K562 (cell line): ENCODE data around the gene MVP. TPM values are rescaled to one million over a fixed set of nuclear protein-coding genes. Genes with fewer than 3 reads are reported as not detected.

Experiments
- ATAC-seq: fragments of 200-7000 bp; cut with Tn5 transposase; 3 replicates; pipeline ENCODE4 v1.9.1; 2020; ENCODE audit warnings: moderate library complexity
- BruUV-seq: library from RNA; stranded (reverse); fragments of 400-500 nt; replicated peaks from 2 replicates; lab custom pipeline; 2021; lab: Mats Ljungman, UMichigan
- CTCF ChIA-PET: fragments of 300-600 bp; formaldehyde crosslinking; extraction: SDS; loops from one replicate; lab custom pipeline; 2021; ENCODE audit warnings: low intra/inter-chr PET ratio; lab: Yijun Ruan, JAX
- POLR2A ChIA-PET: fragments of 300-600, 350-650 bp; sonication (Branson Sonifier 250); formaldehyde crosslinking; extraction: SDS; loops from one replicate; lab custom pipeline; 2021; ENCODE audit warnings: antibody characterized with exemption, inconsistent platforms; lab: Yijun Ruan, JAX
- DNase-seq, 4 experiments: peaks; one replicate each; pipeline versions ENCODE4 v3.0.0 to v3.0.0-alpha.2; 2011 to 2018; ENCODE audit warnings: low spot score in 3 of 4, mixed read lengths in 3 of 4; ENCODE audit errors: extremely low read depth in 1 of 4
- FAIRE-seq: peaks from 2 replicates; lab custom pipeline; 2011; peaks lifted over from hg19 to GRCh38; lab: Jason Lieb, UNC
- H2AFZ ChIP-seq: 2 replicates; pipeline ENCODE4 v1.6.0; 2011; ENCODE audit warnings: low read depth, low read length, control low read depth, inconsistent platforms
- H3K27ac ChIP-seq: fragments of 200-600 bp; 3 replicates; pipeline ENCODE4 v1.8.0; 2011; ENCODE audit warnings: low read depth, mild to moderate bottlenecking, control low read depth, inconsistent platforms, low read length, moderate library complexity, mixed read lengths; ENCODE audit errors: extremely low read depth
- H3K27me3 ChIP-seq, 2 experiments: fragments of 300-600 bp in 1 of 2; 2 replicates in 1 of 2; 3 replicates in 1 of 2; pipeline versions ENCODE4 v1.6.0 to v1.8.0; 2011; ENCODE audit warnings: inconsistent platforms in 2 of 2, low read length in 2 of 2, mild to moderate bottlenecking in 1 of 2, mixed read lengths in 1 of 2, moderate library complexity in 1 of 2; ENCODE audit not compliant: control insufficient read depth in 2 of 2, insufficient read depth in 2 of 2
- H3K36me3 ChIP-seq: fragments of 300-600 bp; 3 replicates; pipeline ENCODE4 v1.8.0; 2011; ENCODE audit warnings: mild to moderate bottlenecking, low read length, inconsistent platforms; ENCODE audit not compliant: control insufficient read depth, insufficient read depth
- H3K4me1 ChIP-seq, 2 experiments: fragments of 200-600 bp in 1 of 2; replicated peaks in 1 of 2; 2 replicates in 1 of 2; 3 replicates in 1 of 2; pipeline versions ENCODE4 v1.5.1 to v1.8.0; 2011; ENCODE audit warnings: inconsistent platforms in 2 of 2, low read length in 2 of 2, mild to moderate bottlenecking in 1 of 2, mixed read lengths in 1 of 2, moderate library complexity in 1 of 2; ENCODE audit not compliant: control insufficient read depth in 2 of 2, insufficient read depth in 2 of 2
- H3K4me2 ChIP-seq: 2 replicates; pipeline ENCODE4 v1.6.1; 2011; ENCODE audit warnings: low read length, control low read depth, inconsistent platforms, mixed read lengths; ENCODE audit not compliant: insufficient read depth
- H3K4me3 ChIP-seq: fragments of 200-600 bp; sonication (generic), shearing (Covaris generic); 2 replicates; pipeline ENCODE4 v1.5.1; 2016; ENCODE audit warnings: control low read depth, inconsistent platforms
- H3K79me2 ChIP-seq: fragments of 200-600 bp; 3 replicates; pipeline ENCODE4 v1.8.0; 2011; ENCODE audit warnings: low read length, inconsistent platforms; ENCODE audit not compliant: control insufficient read depth, insufficient read depth
- H3K9ac ChIP-seq, 2 experiments: 2 replicates each; pipeline versions ENCODE4 v1.6.0 to v1.6.1; 2011; ENCODE audit warnings: low read depth in 2 of 2, low read length in 2 of 2, control low read depth in 1 of 2, inconsistent platforms in 1 of 2, mild to moderate bottlenecking in 1 of 2, mixed read lengths in 1 of 2; ENCODE audit not compliant: insufficient read depth in 1 of 2
- H3K9me1 ChIP-seq: one replicate; pipeline ENCODE4 v1.6.0; 2011; ENCODE audit warnings: inconsistent platforms, mild to moderate bottlenecking, low read length, moderate library complexity; ENCODE audit not compliant: control insufficient read depth, insufficient read depth
- H3K9me3 ChIP-seq: replicated peaks from 2 replicates; pipeline ENCODE4 v1.5.1; 2011; ENCODE audit warnings: low read depth, low read length, inconsistent platforms; ENCODE audit not compliant: control insufficient read depth, insufficient read depth
- H4K20me1 ChIP-seq: replicated peaks from 2 replicates; pipeline ENCODE4 v1.6.1; 2011; ENCODE audit warnings: low read length, inconsistent platforms, mixed read lengths; ENCODE audit not compliant: control insufficient read depth, insufficient read depth
- ARID2 ChIP-seq: fragments of 450-650 bp; IDR thresholded peaks from 2 replicates; pipeline ENCODE4 v1.6.1; 2017; ENCODE audit warnings: antibody characterized with exemption, mild to moderate bottlenecking
- ATF3 ChIP-seq, 2 experiments: fragments of 450-650 bp in 1 of 2; sonication (generic) in 1 of 2; formaldehyde crosslinking in 1 of 2; IDR thresholded peaks in 1 of 2; conservative IDR thresholded peaks in 1 of 2; 2 replicates each; pipeline versions ENCODE4 v1.6.1 to v1.8.1; 2016 to 2023; ENCODE audit warnings: mild to moderate bottlenecking in 2 of 2, moderate library complexity in 2 of 2, inconsistent platforms in 1 of 2, missing genetic modification reagents in 1 of 2
- BCL6 ChIP-seq: fragments of 250-450 bp; sonication (Bioruptor Pico); IDR thresholded peaks from 2 replicates; pipeline ENCODE4 v1.4.0; 2020
- C11orf30 ChIP-seq: fragments of 450-650 bp; IDR thresholded peaks from 2 replicates; pipeline ENCODE4 v1.6.1; 2016; ENCODE audit warnings: low read depth, mild to moderate bottlenecking
- ELF2 ChIP-seq: fragments of 250-450 bp; sonication (Bioruptor Pico); IDR thresholded peaks from 2 replicates; pipeline ENCODE4 v1.5.0; 2021; ENCODE audit warnings: mild to moderate bottlenecking
- GTF2F1 ChIP-seq: IDR thresholded peaks from 2 replicates; pipeline ENCODE4 v1.6.1; 2011; ENCODE audit warnings: low read depth, low read length, improper control_type of control experiment
- HLTF ChIP-seq: fragments of 450-650 bp; IDR thresholded peaks from 2 replicates; pipeline ENCODE4 v1.6.1; 2016
- HMG20A ChIP-seq: fragments of 450-650 bp; formaldehyde crosslinking; conservative IDR thresholded peaks from 2 replicates; pipeline ENCODE4 v1.4.0; 2020; ENCODE audit warnings: mild to moderate bottlenecking, mixed read lengths
- MCM5 ChIP-seq: fragments of 450-650 bp; IDR thresholded peaks from 2 replicates; pipeline ENCODE4 v1.6.1; 2016; ENCODE audit warnings: low read depth
- NCOA6 ChIP-seq: fragments of 450-650 bp; IDR thresholded peaks from 2 replicates; pipeline ENCODE4 v1.6.1; 2017; ENCODE audit warnings: mild to moderate bottlenecking
- NFIC ChIP-seq: fragments of 450-650 bp; IDR thresholded peaks from 2 replicates; pipeline ENCODE4 v1.6.1; 2017; ENCODE audit warnings: mild to moderate bottlenecking, inconsistent platforms
- POLR2AphosphoS5 ChIP-seq: IDR thresholded peaks from 2 replicates; pipeline ENCODE4 v1.6.1; 2011; ENCODE audit warnings: mild to moderate bottlenecking, low read depth, low read length, moderate library complexity; ENCODE audit not compliant: control insufficient read depth, insufficient read depth
- POLR2B ChIP-seq: fragments of 450-650 bp; IDR thresholded peaks from 2 replicates; pipeline ENCODE4 v1.6.1; 2018; ENCODE audit warnings: low read depth; ENCODE audit not compliant: partially characterized antibody
- POLR3G ChIP-seq: IDR thresholded peaks from 2 replicates; pipeline ENCODE4 v1.6.1; 2011; ENCODE audit not compliant: insufficient read length, insufficient replicate concordance; ENCODE audit errors: extremely low read depth
- RBM25 ChIP-seq: fragments of 200-400 bp; formaldehyde crosslinking; IDR thresholded peaks from 2 replicates; pipeline ENCODE4 v1.6.1; 2018; ENCODE audit warnings: low read length, low read depth, moderate library complexity; ENCODE audit not compliant: severe bottlenecking
- TEAD4 ChIP-seq, 2 experiments: sonication (generic) in 1 of 2; formaldehyde crosslinking in 1 of 2; IDR thresholded peaks; 2 replicates each; pipeline versions ENCODE4 v1.6.1 to v1.8.0; 2012 to 2022; ENCODE audit warnings: borderline replicate concordance in 1 of 2, inconsistent platforms in 1 of 2, low read length in 1 of 2, mild to moderate bottlenecking in 1 of 2, missing genetic modification reagents in 1 of 2
- THRB ChIP-seq: fragments of 450-650 bp; formaldehyde crosslinking; conservative IDR thresholded peaks from 2 replicates; pipeline ENCODE4 v1.4.0; 2022; ENCODE audit warnings: mild to moderate bottlenecking, missing genetic modification characterization
- TOE1 ChIP-seq, 2 experiments: fragments of 450-650 bp in 1 of 2; sonication (generic) in 1 of 2; formaldehyde crosslinking in 1 of 2; IDR thresholded peaks; 2 replicates each; pipeline versions ENCODE4 v1.7.1 to v1.8.0; 2016 to 2022; ENCODE audit warnings: borderline replicate concordance in 2 of 2, mild to moderate bottlenecking in 2 of 2, antibody characterized with exemption in 1 of 2, inconsistent platforms in 1 of 2, low read depth in 1 of 2, missing genetic modification reagents in 1 of 2, moderate library complexity in 1 of 2
- ZNF449 ChIP-seq: fragments of 250-450 bp; sonication (Bioruptor Pico); IDR thresholded peaks from 2 replicates; pipeline ENCODE4 v1.8.0; 2022; ENCODE audit warnings: moderate library complexity, mild to moderate bottlenecking, inconsistent platforms
- ZNF644 ChIP-seq: fragments of 200-800 bp; sonication (Bioruptor generic); IDR thresholded peaks from 2 replicates; pipeline ENCODE4 v1.6.1; 2016; ENCODE audit warnings: low read depth, missing genetic modification characterization, missing compliant biosample characterization
- WGBS: fragments of 100-300 bp; shearing (Covaris generic); methylation state at CpG from one replicate; pipeline ENCODE4 v1.1.6; 2016; ENCODE audit warnings: low coverage, mixed read lengths; ENCODE audit not compliant: insufficient coverage; ENCODE audit errors: missing lambda C conversion rate; 5-methylcytosine and 5-hydroxymethylcytosine counted together
- in situ Hi-C: fragments of 300-500 bp; cut with MboI; formaldehyde crosslinking; loops from 4 replicates; pipeline ENCODE4 v1.15.0; 2018; ENCODE audit warnings: inconsistent platforms, mixed read lengths
- intact Hi-C: fragments of 100-400 bp; cut with micrococcal nuclease; formaldehyde crosslinking; loops from 2 replicates; pipeline ENCODE4 v1.14.2; 2022
- polyA plus RNA-seq, 8 experiments: library from polyadenylated mRNA; depleted of rRNA in 4 of 8; stranded (reverse) in 5 of 8; unstranded in 3 of 8; fragments of >200 nt; fragmentation: Nextera tagmentation in 2 of 8; fragmentation: Illumina TruSeq in 1 of 8; extraction: Ambion mirVana in 2 of 8; extraction: Trizol in 1 of 8; gene quantifications; 2 replicates each; pipeline versions ENCODE4 v1.2.1 to v1.2.3, GENCODE V29; 2011 to 2014; ENCODE audit warnings: inconsistent platforms in 1 of 8, missing spikeins in 1 of 8
- total RNA-seq, 7 experiments: library from RNA; depleted of rRNA in 6 of 7; stranded (reverse); fragments of >200 nt in 6 of 7; fragmentation: Illumina TruSeq in 2 of 7; extraction: Trizol in 2 of 7; gene quantifications; 2 replicates each; pipeline versions ENCODE4 v1.2.1 to v1.2.3, GENCODE V29; 2011 to 2021; ENCODE audit warnings: low replicate concordance in 1 of 7

MVP gene
- total and polyA plus RNA-seq, 9 of the 15 experiments (the other 6 are each of a cell fraction or from before 2014, with no cell fraction given), result 0.39 to 1.9 (median 0.76) TPM; not detected in 2

- peaks cover 8% of the 10 kb centered on the region; the same call in 1 of the 2 replicates for H4K20me1 ChIP-seq
- in situ Hi-C loops (no loop called here), intact Hi-C loops (no loop called here)
- DNase-seq, result peak in 2 of 4 experiments; percentile 60 to 72
- H3K36me3 ChIP-seq, result no peaks in the 10 kb centered on the region
- peak; percentile 87 for ATAC-seq
- H3K79me2 ChIP-seq, result no peaks in the 10 kb centered on the region
- no TSS peak for BruUV-seq
- H3K9ac ChIP-seq, result no peak overlapping the region
- H2AFZ ChIP-seq, result no peak overlapping the region
- H3K4me3 ChIP-seq, result no peak overlapping the region
- ChIA-PET CTCF (no interaction called here), POLR2A (interaction anchor here (0.8 to 1.2 kb wide), 2 partner anchors 9 to 27 kb away, joined by 3 read pairs; no protein-coding TSS in a partner anchor)
- H3K27ac ChIP-seq, result no peak overlapping the region
- FAIRE-seq, result peak; percentile 74
- H3K27me3 ChIP-seq, result peaks cover 8 to 30% of the 10 kb centered on the region in 2 experiments
- 8% methylated on average over 3 of the region's 3 CpGs for WGBS
- H3K9me3 ChIP-seq, result no peaks in the 10 kb centered on the region
- peaks cover 0 to 5% of the 10 kb centered on the region in 2 experiments; a peak in 2 of 5 replicates for H3K4me1 ChIP-seq
- no peaks in the 10 kb centered on the region for H3K9me1 ChIP-seq
- no peak overlapping the region for H3K4me2 ChIP-seq
- no peak for TF ChIP-seq ZNF449 (CRISPR knock-in tag)
- TF ChIP-seq BCL6, result no peak
- no peak for TF ChIP-seq THRB
- peak; percentile 44; the same call in 1 of the 2 replicates for TF ChIP-seq NFIC
- TF ChIP-seq HMG20A, result no peak
- TF ChIP-seq MCM5, result no peak
- no peak for TF ChIP-seq ARID2
- no peak for TF ChIP-seq ELF2 (CRISPR knock-in tag)
- TF ChIP-seq C11orf30, result no peak
- no peak for TF ChIP-seq RBM25
- TF ChIP-seq TEAD4 (IDR thresholded peaks at IDR 0.05; ENCODE audit: low read length), result peak; percentile 86
- TF ChIP-seq TEAD4 (CRISPR knock-in tag; IDR thresholded peaks at IDR 0.05; ENCODE audit: borderline replicate concordance), result no peak
- TF ChIP-seq ATF3 (IDR thresholded peaks at IDR 0.05), result peak; percentile 62; the same call in 1 of the 2 replicates
- no peak for TF ChIP-seq ATF3 (CRISPR knock-in tag; conservative IDR thresholded peaks at IDR 0.05)
- TF ChIP-seq POLR2AphosphoS5, result peak; percentile 66
- no peak for TF ChIP-seq NCOA6
- TF ChIP-seq HLTF, result no peak
- TF ChIP-seq GTF2F1, result no peak
- no peak for TF ChIP-seq POLR3G
- no peak for TF ChIP-seq ZNF644 (tag)
- TF ChIP-seq TOE1 (IDR thresholded peaks at IDR 0.05; ENCODE audit: borderline replicate concordance), result no peak
- TF ChIP-seq TOE1 (CRISPR knock-in tag; IDR thresholded peaks at IDR 0.05; ENCODE audit: borderline replicate concordance, low read depth), result no peak
- no peak for TF ChIP-seq POLR2B
Observed at GRCh38 chr16:29893553-29893952, 73.3 kb downstream of the MVP start.
